Measurements from ENCODE around the gene CTLA4.

- no peak for TF ChIP-seq EP300 (IDR thresholded peaks at IDR 0.05)
- TF ChIP-seq CTCF (IDR thresholded peaks at IDR 0.05) = no peak
Observed at GRCh38 chr2:203882551-203882950, 15.0 kb downstream of the CTLA4 start.

Measured in suprapubic skin (tissue), 3 donors.